Measurements from ENCODE around the gene POLR2E.

POLR2E gene

GRCh38 chr19:1076046-1076386 lies 19.2 kb downstream of the POLR2E start:
- ATAC-seq: no peak

DNA sequence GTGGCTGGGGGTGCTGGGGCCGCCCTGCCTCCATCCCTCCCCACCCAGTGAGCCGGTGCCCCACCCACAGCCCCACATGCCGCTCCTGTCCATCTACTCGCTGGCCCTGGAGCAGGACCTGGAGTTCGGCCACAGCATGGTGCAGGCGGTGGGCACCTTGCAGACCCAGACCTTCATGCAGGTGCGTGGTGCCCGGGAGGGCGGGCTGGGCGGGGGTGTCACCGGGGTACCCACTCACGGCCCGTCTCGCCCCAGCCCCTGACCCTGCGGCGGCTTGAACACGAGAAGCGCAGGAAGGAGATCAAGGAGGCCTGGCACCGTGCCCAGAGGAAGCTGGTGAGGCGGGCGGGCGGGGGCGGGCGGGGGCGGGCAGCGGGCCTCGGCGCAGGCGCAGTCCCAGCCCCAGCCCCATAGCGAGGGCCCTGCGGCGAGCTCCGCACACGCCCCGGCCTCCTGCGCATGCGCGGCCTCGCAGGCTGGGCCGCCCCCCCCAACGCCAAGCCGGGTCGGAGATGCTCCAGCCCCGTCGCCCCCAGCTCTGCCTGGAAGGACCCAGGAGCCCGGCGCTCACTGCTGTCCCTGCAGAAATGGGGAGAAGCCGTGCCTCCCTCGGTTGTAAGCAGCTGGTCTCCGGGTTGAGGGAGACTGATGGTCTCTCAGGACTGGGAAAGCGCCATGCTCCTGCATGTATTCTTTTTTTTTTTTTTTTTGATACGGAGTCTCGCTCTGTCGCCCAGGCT lies 20.5 kb downstream of the POLR2E start:
- peak; percentile 15 for ATAC-seq

GRCh38 chr19:1073956-1074517 lies 21.1 kb downstream of the POLR2E start:
- no peak for ATAC-seq

- no peak for ATAC-seq
Observed at GRCh38 chr19:1073063-1073955, 21.9 kb downstream of the POLR2E start.

GRCh38 chr19:1072371-1073015 lies 22.7 kb downstream of the POLR2E start:
- ATAC-seq: no peak

- no peak for ATAC-seq
Observed at GRCh38 chr19:1070931-1071791, 24.0 kb downstream of the POLR2E start.

DNA sequence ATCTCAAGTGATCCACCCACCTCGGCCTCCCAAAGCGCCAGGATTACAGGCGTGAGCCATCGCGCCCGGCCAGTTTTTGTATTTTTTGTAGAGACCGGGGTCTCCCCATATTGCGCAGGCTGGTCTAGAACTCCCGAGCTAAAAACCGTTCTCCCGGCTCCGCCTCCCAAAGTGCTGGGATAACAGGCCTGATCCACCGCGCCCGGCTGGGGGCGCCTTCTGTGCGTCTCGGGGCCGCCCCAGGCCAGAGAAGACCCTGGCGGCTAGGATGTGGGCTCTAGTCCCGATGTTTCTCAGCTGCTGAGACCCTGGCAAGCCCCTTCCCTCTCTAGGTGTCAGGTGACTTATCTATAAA lies 24.6 kb downstream of the POLR2E start:
- ATAC-seq: no peak

DNA sequence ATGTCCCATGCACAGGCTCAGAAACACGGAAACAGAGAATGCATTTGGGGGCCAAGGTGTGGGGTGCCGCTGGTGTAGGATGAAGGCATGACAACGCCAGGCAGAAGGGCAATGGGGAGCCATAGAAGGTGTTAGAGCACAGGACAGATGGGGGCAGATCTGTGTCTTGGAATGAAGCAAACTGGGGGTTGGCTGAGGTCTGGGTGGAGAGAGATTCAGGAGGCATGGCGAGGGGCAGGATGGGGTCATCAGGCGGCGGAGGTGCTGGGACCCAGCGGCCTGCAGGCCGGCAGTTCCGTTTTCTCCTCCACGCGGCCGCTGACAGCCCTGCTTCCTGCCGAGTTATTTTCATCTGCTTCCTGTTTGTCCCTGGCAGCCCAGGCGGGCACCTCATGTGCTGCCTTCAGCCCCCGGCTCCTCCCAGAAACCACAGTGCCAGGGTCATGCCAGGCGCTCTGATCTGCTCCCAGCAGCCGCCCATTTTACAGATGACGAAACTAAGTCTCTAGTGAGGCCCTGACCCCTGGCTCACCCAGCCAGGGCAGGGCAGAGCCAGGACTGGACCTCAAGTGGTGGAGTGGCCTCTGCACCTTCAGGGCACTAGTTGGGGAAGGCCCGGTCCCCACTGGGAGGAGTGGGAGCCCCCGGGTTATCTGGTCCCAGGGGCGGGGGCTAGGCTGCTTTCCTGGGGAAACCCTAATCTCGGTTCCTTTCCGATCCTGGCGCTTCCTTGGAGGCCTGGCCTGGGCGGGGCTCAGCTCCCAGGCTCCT lies 26.0 kb downstream of the POLR2E start:
- ATAC-seq: peak; percentile 10 to 22

- no peak for ATAC-seq
Observed at GRCh38 chr19:1068009-1069001, 26.9 kb downstream of the POLR2E start.

DNA sequence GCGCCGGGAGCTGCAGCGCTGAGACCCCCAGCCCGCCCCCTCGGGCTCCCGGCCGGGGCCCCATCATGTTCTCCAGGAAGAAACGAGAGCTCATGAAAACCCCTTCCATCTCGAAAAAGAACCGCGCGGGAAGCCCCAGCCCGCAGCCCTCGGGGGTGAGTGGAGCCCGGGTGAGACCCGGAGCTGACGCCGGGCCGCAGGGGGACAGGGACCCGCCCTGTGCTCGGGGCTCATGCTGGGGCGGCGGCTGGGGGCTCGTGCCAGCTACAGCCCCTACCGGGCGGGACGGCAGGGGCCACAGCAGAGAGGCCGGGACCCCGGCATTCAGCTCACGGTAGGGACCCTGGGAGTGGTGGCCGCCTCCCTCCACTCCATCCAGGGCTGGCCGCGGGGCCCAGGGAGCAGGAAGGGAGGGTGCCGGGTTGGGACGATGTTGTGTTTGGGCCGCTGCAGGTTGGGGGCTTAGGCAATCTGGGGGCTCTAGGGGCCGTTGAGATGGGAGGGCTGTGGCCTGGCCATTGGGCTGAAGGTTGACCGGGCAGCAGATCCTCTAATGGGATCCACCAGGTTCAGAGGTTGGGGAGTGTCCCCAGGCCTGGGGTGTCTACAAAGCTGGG lies 27.7 kb downstream of the POLR2E start:
- peak; percentile 27 to 50 for ATAC-seq

DNA sequence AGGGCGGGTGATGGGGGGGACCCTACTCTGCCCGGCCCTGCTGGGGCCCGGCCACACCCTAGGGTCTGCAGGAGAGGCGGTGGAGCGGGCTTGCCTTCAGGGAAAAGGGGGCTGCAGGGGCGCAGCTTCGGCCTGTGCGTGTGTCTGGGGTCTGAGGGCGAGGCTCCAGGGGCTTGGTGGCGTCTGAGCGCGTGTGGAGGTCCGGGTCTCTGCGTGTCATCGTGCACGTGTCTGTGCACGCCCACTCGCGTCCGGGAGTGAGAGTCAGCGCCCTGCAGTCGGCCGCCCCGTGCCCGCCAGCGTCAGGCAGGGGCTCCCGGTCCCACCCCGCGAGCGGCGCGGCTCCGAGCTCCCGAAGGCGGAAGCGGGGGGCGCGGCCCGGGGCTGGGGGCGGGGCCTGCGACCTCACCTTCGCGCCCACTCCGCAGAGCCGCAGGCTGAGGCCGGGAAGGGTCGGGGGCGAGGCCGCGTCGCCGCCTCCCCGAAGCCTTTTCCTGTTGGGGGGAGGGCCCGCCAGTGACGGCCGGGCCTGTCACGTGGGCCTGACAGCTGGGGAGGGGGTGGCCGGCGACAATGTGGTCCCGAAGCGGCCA lies 28.3 kb downstream of the POLR2E start, which contains the start of gene ARHGAP45:
TSS of gene ARHGAP45 (plus strand) at position 420 of the 593 bp plus-strand sequence. CDS start 239 bp downstream, outside the sequence.
- ATAC-seq: peak; percentile 58 to 63

DNA sequence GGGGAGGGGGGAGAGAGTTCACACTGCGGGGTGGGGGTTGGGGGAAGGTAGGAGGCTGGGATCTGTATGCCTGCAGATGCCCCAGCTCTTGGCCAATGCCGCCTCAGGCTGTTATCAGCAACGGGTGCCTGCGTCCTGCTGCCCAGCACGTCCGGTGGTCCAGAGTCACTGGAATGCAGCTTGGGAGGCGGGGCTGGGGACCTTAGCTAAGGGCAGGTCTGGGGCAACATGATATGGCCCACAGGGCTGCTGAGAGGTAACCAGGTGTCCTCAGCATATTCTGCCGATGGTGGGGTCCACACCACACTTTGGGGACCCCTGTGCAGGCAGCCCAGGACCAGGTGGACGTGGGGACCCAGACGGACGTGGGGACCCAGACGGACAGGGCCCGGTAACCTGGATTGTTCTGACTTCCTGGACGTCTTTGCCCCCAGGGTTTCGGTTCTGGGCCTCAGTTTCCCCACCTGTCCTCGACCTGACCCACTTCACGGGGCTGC lies 28.9 kb downstream of the POLR2E start:
- ATAC-seq: no peak

DNA sequence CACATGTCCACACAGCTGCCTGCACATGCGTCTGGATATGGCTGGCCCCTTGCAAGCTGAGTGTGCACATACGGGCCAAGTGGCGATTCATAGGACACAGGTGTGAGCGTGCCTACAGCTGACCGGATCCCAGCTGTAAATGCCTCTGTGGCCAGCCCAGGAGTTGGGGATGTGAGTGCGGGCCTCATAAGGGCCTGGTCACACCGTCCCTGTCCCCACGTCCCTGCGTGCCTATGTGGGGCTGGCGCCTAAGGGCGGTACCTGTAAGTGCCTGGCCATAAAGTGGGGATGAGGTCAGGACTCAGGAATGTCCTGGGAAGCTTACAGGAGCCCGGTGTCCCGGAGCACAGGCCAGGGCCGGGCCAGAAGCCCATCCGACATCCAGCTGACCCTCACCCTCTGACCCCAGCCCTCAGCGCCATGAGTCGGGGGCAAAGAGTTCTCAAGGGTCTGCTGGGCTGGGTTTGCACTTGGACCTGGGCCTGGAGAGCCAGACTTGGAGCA lies 29.5 kb downstream of the POLR2E start:
- ATAC-seq: no peak

DNA sequence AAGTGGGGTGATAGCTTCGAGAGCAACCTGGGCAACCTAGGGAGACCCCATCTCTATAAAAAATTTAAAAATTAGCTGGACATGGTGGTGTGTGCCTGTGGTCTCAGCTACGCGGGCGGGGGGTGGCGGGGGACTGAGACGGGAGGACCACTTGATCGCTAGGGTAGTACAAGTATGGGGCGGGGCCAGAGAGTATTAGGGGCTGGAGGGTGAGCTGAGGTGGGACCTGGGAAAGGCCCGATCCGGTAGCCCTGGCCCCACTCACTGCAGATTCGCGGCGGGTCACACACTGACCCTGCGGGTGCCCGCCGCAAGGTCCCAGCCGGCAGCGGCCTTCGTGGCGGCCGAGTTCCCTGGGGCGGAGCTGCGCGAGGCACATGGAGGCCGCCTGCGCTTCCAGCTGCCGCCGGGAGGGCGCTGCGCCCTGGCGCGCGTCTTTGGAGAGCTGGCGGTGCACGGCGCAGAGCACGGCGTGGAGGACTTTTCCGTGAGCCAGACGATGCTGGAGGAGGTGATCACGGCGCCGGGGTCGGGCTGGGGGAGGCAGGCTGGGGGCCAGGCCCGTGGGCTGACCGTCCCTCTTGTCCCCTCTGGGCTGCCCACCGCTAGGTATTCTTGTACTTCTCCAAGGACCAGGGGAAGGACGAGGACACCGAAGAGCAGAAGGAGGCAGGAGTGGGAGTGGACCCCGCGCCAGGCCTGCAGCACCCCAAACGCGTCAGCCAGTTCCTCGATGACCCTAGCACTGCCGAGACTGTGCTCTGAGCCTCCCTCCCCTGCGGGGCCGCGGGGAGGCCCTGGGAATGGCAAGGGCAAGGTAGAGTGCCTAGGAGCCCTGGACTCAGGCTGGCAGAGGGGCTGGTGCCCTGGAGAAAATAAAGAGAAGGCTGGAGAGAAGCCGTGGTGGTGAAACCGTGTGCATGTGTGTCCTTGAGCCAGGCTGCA lies 30.2 kb downstream of the POLR2E start:
- peak; percentile 48 to 59 for ATAC-seq

GRCh38 chr19:1063909-1064660 lies 31.1 kb downstream of the POLR2E start:
- no peak for ATAC-seq

DNA sequence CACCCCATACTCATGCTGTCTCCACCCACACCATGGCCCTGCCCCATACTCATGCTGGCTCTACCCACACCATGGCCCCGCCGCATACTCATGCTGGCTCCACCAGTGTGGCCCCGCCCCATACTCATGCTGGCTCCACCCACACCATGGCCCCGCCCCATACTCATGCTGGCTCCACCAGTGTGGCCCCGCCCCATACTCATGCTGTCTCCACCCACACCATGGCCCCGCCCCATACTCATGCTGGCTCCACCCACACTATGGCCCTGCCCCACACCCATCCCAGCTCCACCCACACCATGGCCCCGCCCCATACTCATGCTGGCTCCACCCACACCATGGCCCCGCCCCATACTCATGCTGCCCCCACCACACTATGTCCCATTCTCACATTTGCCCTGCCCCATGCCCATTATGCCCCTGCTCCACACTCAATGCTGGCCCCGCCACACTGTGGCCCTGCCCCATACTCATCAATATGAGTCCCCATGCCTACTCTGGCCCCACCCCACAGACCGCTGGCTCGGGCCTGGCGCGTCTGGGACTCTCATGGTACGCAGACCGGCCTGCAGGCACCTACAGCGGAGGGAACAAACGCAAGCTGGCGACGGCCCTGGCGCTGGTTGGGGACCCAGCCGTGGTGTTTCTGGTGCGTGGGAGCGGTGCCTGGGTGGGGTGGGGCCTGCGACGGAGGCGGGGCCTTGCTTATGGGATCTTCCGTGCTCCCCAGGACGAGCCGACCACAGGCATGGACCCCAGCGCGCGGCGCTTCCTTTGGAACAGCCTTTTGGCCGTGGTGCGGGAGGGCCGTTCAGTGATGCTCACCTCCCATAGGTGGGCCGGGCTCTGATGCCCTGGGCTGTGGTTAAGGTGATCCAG lies 31.9 kb downstream of the POLR2E start:
- no peak for ATAC-seq
